ENCODE measurements around the gene ATG4C. TPM values are rescaled to one million over a fixed set of nuclear protein-coding genes. Genes with fewer than 3 reads are reported as not detected.

ATG4C gene
- total RNA-seq, 2 donors from 2014 or later, result 23.8 to 32.8 TPM

- Histone ChIP-seq H3K4me1 (ENCODE audit: control insufficient read depth, insufficient read depth, low read length) (no peaks in the 10 kb centered on the region), H3K36me3 (ENCODE audit: control insufficient read depth, insufficient read depth, low read length) (no peaks in the 10 kb centered on the region), H3K27me3 (ENCODE audit: control insufficient read depth, insufficient read depth, low read length, poor library complexity, severe bottlenecking) (no peaks in the 10 kb centered on the region), H3K27ac (ENCODE audit: low read depth, low read length) (no peak overlapping the region), H3K9ac (ENCODE audit: extremely low read depth, low read length, poor library complexity, severe bottlenecking) (no peak overlapping the region), H3K4me3 (ENCODE audit: low read length) (no peak overlapping the region), H3K9me3 (ENCODE audit: control insufficient read depth, low read length) (no peaks in the 10 kb centered on the region)
- no peak for DNase-seq
- no peaks in the 10 kb centered on the region for H3K36me3 Mint-ChIP-seq (ENCODE audit: low read depth)
- H3K4me3 Mint-ChIP-seq, result no peak overlapping the region
- 94% methylated on average over 3 to 5 of the region's 5 CpGs for WGBS, 2 experiments (ENCODE audit: insufficient coverage in 1 of 2, insufficient read length in 1 of 2)
- no peak overlapping the region for H3K27ac Mint-ChIP-seq
- no peaks in the 10 kb centered on the region for H3K4me1 Mint-ChIP-seq
- TF ChIP-seq, protein P1, sequence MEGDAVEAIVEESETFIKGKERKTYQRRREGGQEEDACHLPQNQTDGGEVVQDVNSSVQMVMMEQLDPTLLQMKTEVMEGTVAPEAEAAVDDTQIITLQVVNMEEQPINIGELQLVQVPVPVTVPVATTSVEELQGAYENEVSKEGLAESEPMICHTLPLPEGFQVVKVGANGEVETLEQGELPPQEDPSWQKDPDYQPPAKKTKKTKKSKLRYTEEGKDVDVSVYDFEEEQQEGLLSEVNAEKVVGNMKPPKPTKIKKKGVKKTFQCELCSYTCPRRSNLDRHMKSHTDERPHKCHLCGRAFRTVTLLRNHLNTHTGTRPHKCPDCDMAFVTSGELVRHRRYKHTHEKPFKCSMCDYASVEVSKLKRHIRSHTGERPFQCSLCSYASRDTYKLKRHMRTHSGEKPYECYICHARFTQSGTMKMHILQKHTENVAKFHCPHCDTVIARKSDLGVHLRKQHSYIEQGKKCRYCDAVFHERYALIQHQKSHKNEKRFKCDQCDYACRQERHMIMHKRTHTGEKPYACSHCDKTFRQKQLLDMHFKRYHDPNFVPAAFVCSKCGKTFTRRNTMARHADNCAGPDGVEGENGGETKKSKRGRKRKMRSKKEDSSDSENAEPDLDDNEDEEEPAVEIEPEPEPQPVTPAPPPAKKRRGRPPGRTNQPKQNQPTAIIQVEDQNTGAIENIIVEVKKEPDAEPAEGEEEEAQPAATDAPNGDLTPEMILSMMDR (conservative IDR thresholded peaks at IDR 0.05), result no peak
- H3K27me3 Mint-ChIP-seq (ENCODE audit: insufficient read depth), result no peaks in the 10 kb centered on the region
- no peaks in the 10 kb centered on the region for H3K9me3 Mint-ChIP-seq
Measured at GRCh38 chr1:62904856-62905225, 120.9 kb downstream of the ATG4C start.

DNA sequence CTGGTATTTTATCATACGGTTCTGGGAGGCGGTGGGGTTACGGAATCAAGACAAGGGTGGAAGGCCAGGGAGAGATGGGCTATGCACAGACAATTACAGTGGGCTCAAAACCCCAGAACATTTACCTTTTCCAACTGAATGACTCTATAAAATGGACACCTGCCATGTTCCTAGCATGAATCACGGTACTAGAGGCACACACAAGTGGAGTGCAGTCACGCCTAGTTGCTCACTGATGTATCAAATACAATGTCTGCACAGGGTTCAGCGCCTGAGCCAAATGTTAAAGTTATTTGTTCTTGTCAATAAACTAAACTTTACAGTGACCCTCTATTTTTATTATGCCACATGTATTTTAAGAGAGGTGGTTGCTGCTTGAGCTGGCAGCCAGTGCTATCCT is 121.4 kb downstream of the ATG4C start:
- H3K9me3 ChIP-seq (ENCODE audit: control insufficient read depth, low read length), result no peaks in the 10 kb centered on the region
- Mint-ChIP-seq H3K4me3 (no peak overlapping the region), H3K27ac (no peak overlapping the region), H3K27me3 (ENCODE audit: insufficient read depth) (no peaks in the 10 kb centered on the region), H3K36me3 (ENCODE audit: low read depth) (no peaks in the 10 kb centered on the region), H3K4me1 (no peaks in the 10 kb centered on the region), H3K9me3 (no peaks in the 10 kb centered on the region)
- TF ChIP-seq, protein P1 (conservative IDR thresholded peaks at IDR 0.05), result no peak
- H3K9ac ChIP-seq (ENCODE audit: extremely low read depth, low read length, poor library complexity, severe bottlenecking), result no peak overlapping the region
- WGBS, 2 experiments (ENCODE audit: insufficient coverage in 1 of 2, insufficient read length in 1 of 2), result 89 to 97% methylated on average over 4 to 6 of the region's 6 CpGs
- H3K36me3 ChIP-seq (ENCODE audit: control insufficient read depth, insufficient read depth, low read length), result no peaks in the 10 kb centered on the region
- H3K4me1 ChIP-seq (ENCODE audit: control insufficient read depth, insufficient read depth, low read length), result no peaks in the 10 kb centered on the region
- DNase-seq, result no peak
- H3K27me3 ChIP-seq (ENCODE audit: control insufficient read depth, insufficient read depth, low read length, poor library complexity, severe bottlenecking), result no peaks in the 10 kb centered on the region
- H3K4me3 ChIP-seq (ENCODE audit: low read length), result no peak overlapping the region
- H3K27ac ChIP-seq (ENCODE audit: low read depth, low read length), result no peak overlapping the region

DNA sequence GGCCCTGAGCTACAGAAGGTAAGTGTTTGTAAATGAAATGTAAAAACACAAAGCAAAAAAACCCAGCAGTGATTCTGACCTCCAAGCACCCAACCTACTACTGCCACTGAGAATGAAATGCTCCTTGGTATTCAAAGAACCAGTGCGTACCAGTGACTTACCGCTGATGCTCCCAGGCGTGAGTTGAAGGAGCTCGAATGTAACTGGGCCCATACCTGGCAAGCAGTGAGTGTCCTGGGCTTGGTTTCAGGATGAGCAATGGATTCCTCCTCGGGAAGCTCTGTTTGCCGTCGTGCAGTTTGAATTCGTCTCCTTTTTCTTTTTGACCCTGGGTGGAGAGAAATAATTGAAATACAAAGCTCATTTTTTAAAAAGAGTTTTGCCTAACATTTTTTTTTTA is 121.9 kb downstream of the ATG4C start:
- WGBS, 2 experiments (ENCODE audit: insufficient coverage in 1 of 2, insufficient read length in 1 of 2), result 90 to 95% methylated on average over 4 to 8 of the region's 8 CpGs
- Mint-ChIP-seq H3K36me3 (ENCODE audit: low read depth) (no peaks in the 10 kb centered on the region), H3K4me1 (no peaks in the 10 kb centered on the region), H3K9me3 (no peaks in the 10 kb centered on the region), H3K27me3 (ENCODE audit: insufficient read depth) (no peaks in the 10 kb centered on the region), H3K4me3 (no peak overlapping the region), H3K27ac (no peak overlapping the region)
- Histone ChIP-seq H3K4me3 (ENCODE audit: low read length) (no peak overlapping the region), H3K9me3 (ENCODE audit: control insufficient read depth, low read length) (no peaks in the 10 kb centered on the region), H3K4me1 (ENCODE audit: control insufficient read depth, insufficient read depth, low read length) (no peaks in the 10 kb centered on the region), H3K9ac (ENCODE audit: extremely low read depth, low read length, poor library complexity, severe bottlenecking) (no peak overlapping the region), H3K36me3 (ENCODE audit: control insufficient read depth, insufficient read depth, low read length) (no peaks in the 10 kb centered on the region), H3K27me3 (ENCODE audit: control insufficient read depth, insufficient read depth, low read length, poor library complexity, severe bottlenecking) (no peaks in the 10 kb centered on the region), H3K27ac (ENCODE audit: low read depth, low read length) (no peak overlapping the region)
- DNase-seq, result no peak
- TF ChIP-seq, protein P1 (conservative IDR thresholded peaks at IDR 0.05), result no peak

All from endodermal cell (in vitro differentiated cells).